ENCODE data around the gene ATP5ME. TPM values are rescaled to one million over a fixed set of nuclear protein-coding genes. Genes with fewer than 3 reads are reported as not detected.

Gene ATP5ME
- total RNA-seq, 1 experiment from 2014 or later: 425 TPM

- Mint-ChIP-seq H3K9me3 (peaks cover 17 to 21% of the 10 kb centered on the region in 2 experiments), H3K4me1 (peaks cover 9 to 23% of the 10 kb centered on the region in 2 experiments), H3K36me3 (ENCODE audit: insufficient read depth in 1 of 3, low read depth in 3 of 3) (peaks cover 0 to 15% (median 13%) of the 10 kb centered on the region in 3 experiments; a peak in 5 of 7 replicates), H3K27me3 (ENCODE audit: low read depth) (peaks cover 16% of the 10 kb centered on the region), H3K4me3 (no peak overlapping the region), H3K27ac (no peak overlapping the region)
- Histone ChIP-seq H4K8ac (replicated peaks; ENCODE audit: insufficient read length, low read depth, low read length) (no peak overlapping the region), H3K14ac (ENCODE audit: insufficient read depth, low read length) (no peak overlapping the region; the same call in 1 of the 2 replicates), H2BK120ac (ENCODE audit: low read depth, low read length, poor library complexity, severe bottlenecking) (no peak overlapping the region), H4K91ac (ENCODE audit: insufficient read length, low read depth, low read length) (no peak overlapping the region), H3K27me3 (ENCODE audit: insufficient read depth, low read length) (no peaks in the 10 kb centered on the region), H3K4me1 (ENCODE audit: insufficient read depth, low read length) (no peaks in the 10 kb centered on the region; the same call in 1 of the 2 replicates), H3K4me2 (ENCODE audit: insufficient read depth, insufficient read length, low read length) (no peak overlapping the region), H2BK12ac (ENCODE audit: insufficient read length, low read depth, low read length) (no peak overlapping the region), H3K79me2 (ENCODE audit: insufficient read depth, low read length) (no peaks in the 10 kb centered on the region), H2AK5ac (ENCODE audit: insufficient read length, low read length) (no peak overlapping the region), H3K56ac (ENCODE audit: insufficient read length, low read depth, low read length) (no peak overlapping the region), H3K23me2 (ENCODE audit: insufficient read length, low read depth, low read length, poor library complexity, severe bottlenecking) (no peaks in the 10 kb centered on the region), H3K9me3 (ENCODE audit: control insufficient read depth, low read depth, low read length) (no peaks in the 10 kb centered on the region), H3K4ac (ENCODE audit: low read depth, low read length) (no peak overlapping the region), H3K27ac (ENCODE audit: insufficient read length, low read depth, low read length) (no peak overlapping the region), H3K9ac (ENCODE audit: extremely low read depth, insufficient read length, low read length) (no peak overlapping the region), H4K5ac (ENCODE audit: insufficient read length, low read depth, low read length) (no peak overlapping the region), H2BK5ac (ENCODE audit: insufficient read length, low read length) (no peak overlapping the region), H2BK15ac (ENCODE audit: low read depth, low read length) (no peak overlapping the region), H2AFZ (ENCODE audit: low read length) (no peak overlapping the region), H3T11ph (ENCODE audit: low read length) (no peak overlapping the region), H3K18ac (ENCODE audit: insufficient read length, low read depth, low read length) (no peak overlapping the region), H4K20me1 (ENCODE audit: control insufficient read depth, insufficient read depth, insufficient read length) (no peaks in the 10 kb centered on the region), H2BK20ac (ENCODE audit: low read depth, low read length, poor library complexity, severe bottlenecking) (no peak overlapping the region), H3K79me1 (ENCODE audit: insufficient read depth, low read depth, low read length, poor library complexity, severe bottlenecking) (no peaks in the 10 kb centered on the region), H3K23ac (ENCODE audit: insufficient read length, low read depth, low read length) (no peak overlapping the region)
- peak; percentile 19 for DNase-seq
- no CpG with 5 or more reads among the region's 17 CpGs for WGBS (ENCODE audit: extremely low coverage, insufficient read length, low lambda C conversion rate)
- TF ChIP-seq, protein P1, sequence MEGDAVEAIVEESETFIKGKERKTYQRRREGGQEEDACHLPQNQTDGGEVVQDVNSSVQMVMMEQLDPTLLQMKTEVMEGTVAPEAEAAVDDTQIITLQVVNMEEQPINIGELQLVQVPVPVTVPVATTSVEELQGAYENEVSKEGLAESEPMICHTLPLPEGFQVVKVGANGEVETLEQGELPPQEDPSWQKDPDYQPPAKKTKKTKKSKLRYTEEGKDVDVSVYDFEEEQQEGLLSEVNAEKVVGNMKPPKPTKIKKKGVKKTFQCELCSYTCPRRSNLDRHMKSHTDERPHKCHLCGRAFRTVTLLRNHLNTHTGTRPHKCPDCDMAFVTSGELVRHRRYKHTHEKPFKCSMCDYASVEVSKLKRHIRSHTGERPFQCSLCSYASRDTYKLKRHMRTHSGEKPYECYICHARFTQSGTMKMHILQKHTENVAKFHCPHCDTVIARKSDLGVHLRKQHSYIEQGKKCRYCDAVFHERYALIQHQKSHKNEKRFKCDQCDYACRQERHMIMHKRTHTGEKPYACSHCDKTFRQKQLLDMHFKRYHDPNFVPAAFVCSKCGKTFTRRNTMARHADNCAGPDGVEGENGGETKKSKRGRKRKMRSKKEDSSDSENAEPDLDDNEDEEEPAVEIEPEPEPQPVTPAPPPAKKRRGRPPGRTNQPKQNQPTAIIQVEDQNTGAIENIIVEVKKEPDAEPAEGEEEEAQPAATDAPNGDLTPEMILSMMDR (conservative IDR thresholded peaks at IDR 0.05): no peak
Observed at GRCh38 chr4:628311-628741, 45.8 kb downstream of the ATP5ME start.

All from H9 (cell line).